ENCODE results near the gene CSNK1G1.

The CSNK1G1 gene

GRCh38 chr15:64369078-64369607, 13.2 kb upstream of the CSNK1G1 start:
- no peak overlapping the region for H3K27ac ChIP-seq (ENCODE audit: low read length)
- peaks cover 28% of the 10 kb centered on the region for H3K36me3 ChIP-seq (replicated peaks; ENCODE audit: low read depth, low read length)

DNA sequence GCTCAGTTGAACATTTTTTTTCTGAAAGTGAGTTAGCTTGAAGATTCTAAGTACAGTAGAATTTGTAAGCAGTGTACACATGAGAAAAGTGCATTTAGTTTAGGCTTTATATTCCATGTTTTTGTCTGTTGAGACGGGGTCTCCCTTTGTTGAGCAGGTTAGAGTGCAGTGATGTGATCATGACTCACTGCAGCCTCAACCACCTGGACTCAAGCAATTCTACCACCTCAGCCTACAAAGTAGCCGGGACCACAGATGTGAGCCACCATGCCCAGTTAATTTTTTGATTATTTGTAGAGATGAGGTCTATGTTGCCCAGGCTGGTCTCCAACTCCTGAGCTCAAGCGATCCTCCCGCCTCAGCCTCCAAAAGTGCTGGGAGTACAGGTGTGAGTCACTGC, 5.3 kb upstream of the CSNK1G1 start:
- no peaks in the 10 kb centered on the region for H3K9me3 ChIP-seq (ENCODE audit: insufficient read depth, low read length)
- H3K27ac ChIP-seq (ENCODE audit: low read length): no peak overlapping the region
- peaks cover 9% of the 10 kb centered on the region for H3K36me3 ChIP-seq (replicated peaks; ENCODE audit: low read depth, low read length)

More at GRCh38 chr15:64369078-64369607, 13.2 kb upstream of the CSNK1G1 start:
- peaks cover 17% of the 10 kb centered on the region for H3K4me1 ChIP-seq (ENCODE audit: low read length)
- H3K4me2 ChIP-seq (ENCODE audit: low read length): no peak overlapping the region
- no peak overlapping the region for H2AFZ ChIP-seq (ENCODE audit: low read depth, low read length)
- no peaks in the 10 kb centered on the region for H3K79me2 ChIP-seq (ENCODE audit: low read length)
- no peak for TF ChIP-seq EZH2phosphoT487 (IDR thresholded peaks at IDR 0.05; ENCODE audit: low read depth)
- TF ChIP-seq, protein P1, sequence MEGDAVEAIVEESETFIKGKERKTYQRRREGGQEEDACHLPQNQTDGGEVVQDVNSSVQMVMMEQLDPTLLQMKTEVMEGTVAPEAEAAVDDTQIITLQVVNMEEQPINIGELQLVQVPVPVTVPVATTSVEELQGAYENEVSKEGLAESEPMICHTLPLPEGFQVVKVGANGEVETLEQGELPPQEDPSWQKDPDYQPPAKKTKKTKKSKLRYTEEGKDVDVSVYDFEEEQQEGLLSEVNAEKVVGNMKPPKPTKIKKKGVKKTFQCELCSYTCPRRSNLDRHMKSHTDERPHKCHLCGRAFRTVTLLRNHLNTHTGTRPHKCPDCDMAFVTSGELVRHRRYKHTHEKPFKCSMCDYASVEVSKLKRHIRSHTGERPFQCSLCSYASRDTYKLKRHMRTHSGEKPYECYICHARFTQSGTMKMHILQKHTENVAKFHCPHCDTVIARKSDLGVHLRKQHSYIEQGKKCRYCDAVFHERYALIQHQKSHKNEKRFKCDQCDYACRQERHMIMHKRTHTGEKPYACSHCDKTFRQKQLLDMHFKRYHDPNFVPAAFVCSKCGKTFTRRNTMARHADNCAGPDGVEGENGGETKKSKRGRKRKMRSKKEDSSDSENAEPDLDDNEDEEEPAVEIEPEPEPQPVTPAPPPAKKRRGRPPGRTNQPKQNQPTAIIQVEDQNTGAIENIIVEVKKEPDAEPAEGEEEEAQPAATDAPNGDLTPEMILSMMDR (IDR thresholded peaks at IDR 0.05; ENCODE audit: low read depth, low read length): no peak
- H3K9me3 ChIP-seq (ENCODE audit: insufficient read depth, low read length): no peaks in the 10 kb centered on the region
- H3K9ac ChIP-seq (ENCODE audit: low read length): no peak overlapping the region
- no peak overlapping the region for H3K4me3 ChIP-seq (ENCODE audit: low read length)
- no peaks in the 10 kb centered on the region for H3K27me3 ChIP-seq (ENCODE audit: low read depth, low read length)
- H4K20me1 ChIP-seq (ENCODE audit: insufficient read depth, low read length): no peaks in the 10 kb centered on the region

GRCh38 chr15:64356710-64357040, 702 bp upstream of the CSNK1G1 start:
- Histone ChIP-seq H3K9me3 (ENCODE audit: insufficient read depth, low read length) (no peaks in the 10 kb centered on the region), H4K20me1 (ENCODE audit: insufficient read depth, low read length) (no peaks in the 10 kb centered on the region), H3K36me3 (replicated peaks; ENCODE audit: low read depth, low read length) (no peaks in the 10 kb centered on the region), H3K27ac (ENCODE audit: low read length) (peak overlapping the region; percentile 42), H2AFZ (ENCODE audit: low read depth, low read length) (peak overlapping the region; percentile 83), H3K79me2 (ENCODE audit: low read length) (peaks cover 23% of the 10 kb centered on the region), H3K4me2 (ENCODE audit: low read length) (peak overlapping the region; percentile 92), H3K4me1 (ENCODE audit: low read length) (peaks cover 13% of the 10 kb centered on the region), H3K27me3 (ENCODE audit: low read depth, low read length) (no peaks in the 10 kb centered on the region), H3K9ac (ENCODE audit: low read length) (peak overlapping the region; percentile 40), H3K4me3 (ENCODE audit: low read length) (peak overlapping the region; percentile 88)
- no peak for TF ChIP-seq EZH2phosphoT487 (IDR thresholded peaks at IDR 0.05; ENCODE audit: low read depth)
- TF ChIP-seq, protein P1 (IDR thresholded peaks at IDR 0.05; ENCODE audit: low read depth, low read length): no peak

More for the DNA sequence above, 5.3 kb upstream of the CSNK1G1 start:
- Histone ChIP-seq H3K79me2 (ENCODE audit: low read length) (no peaks in the 10 kb centered on the region), H4K20me1 (ENCODE audit: insufficient read depth, low read length) (no peaks in the 10 kb centered on the region), H3K9ac (ENCODE audit: low read length) (no peak overlapping the region), H3K4me3 (ENCODE audit: low read length) (no peak overlapping the region), H3K4me1 (ENCODE audit: low read length) (peaks cover 5% of the 10 kb centered on the region), H3K27me3 (ENCODE audit: low read depth, low read length) (no peaks in the 10 kb centered on the region), H2AFZ (ENCODE audit: low read depth, low read length) (no peak overlapping the region), H3K4me2 (ENCODE audit: low read length) (no peak overlapping the region)
- TF ChIP-seq, protein P1 (IDR thresholded peaks at IDR 0.05; ENCODE audit: low read depth, low read length): no peak
- no peak for TF ChIP-seq EZH2phosphoT487 (IDR thresholded peaks at IDR 0.05; ENCODE audit: low read depth)

DNA sequence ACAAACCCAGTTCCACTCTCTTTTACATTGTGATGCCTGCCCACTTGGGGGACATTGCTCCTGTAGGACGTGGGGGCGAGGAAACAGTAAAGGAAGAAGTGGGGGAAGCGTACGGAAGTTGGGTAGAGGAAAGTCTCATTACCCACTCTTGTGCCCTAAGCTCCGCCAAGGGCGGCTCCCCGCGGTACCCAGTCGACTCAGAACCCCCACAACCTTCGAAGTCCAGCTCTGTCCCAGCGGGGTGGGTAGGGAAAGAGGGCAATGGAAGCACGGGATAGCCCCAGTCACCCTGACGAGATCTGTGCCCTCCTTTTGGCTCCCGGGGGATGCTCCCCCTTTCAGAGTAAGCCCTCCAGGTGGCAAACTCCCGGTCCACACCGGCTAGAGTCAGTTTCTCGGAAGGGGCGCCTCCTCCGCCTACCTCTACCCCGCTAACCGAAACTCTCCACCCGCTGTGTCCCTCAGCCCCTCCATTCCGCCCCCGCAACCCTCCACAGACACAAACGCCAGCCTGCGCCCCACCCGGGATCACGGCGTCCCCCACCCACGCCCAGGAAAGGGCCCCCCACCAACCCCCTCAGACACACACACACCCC, 527 bp downstream of the CSNK1G1 start:
- Histone ChIP-seq H3K27ac (ENCODE audit: low read length) (peak overlapping the region; percentile 60), H3K27me3 (ENCODE audit: low read depth, low read length) (no peaks in the 10 kb centered on the region)
- TF ChIP-seq, protein P1 (IDR thresholded peaks at IDR 0.05; ENCODE audit: low read depth, low read length): no peak
- no peak for TF ChIP-seq EZH2phosphoT487 (IDR thresholded peaks at IDR 0.05; ENCODE audit: low read depth)

More for the DNA sequence above, 527 bp downstream of the CSNK1G1 start:
- Histone ChIP-seq H3K4me1 (ENCODE audit: low read length) (peaks cover 13% of the 10 kb centered on the region), H3K36me3 (replicated peaks; ENCODE audit: low read depth, low read length) (no peaks in the 10 kb centered on the region), H3K4me3 (ENCODE audit: low read length) (peak overlapping the region; percentile 88), H2AFZ (ENCODE audit: low read depth, low read length) (peak overlapping the region; percentile 24; the same call in 1 of the 2 replicates), H3K9me3 (ENCODE audit: insufficient read depth, low read length) (no peaks in the 10 kb centered on the region), H3K9ac (ENCODE audit: low read length) (peak overlapping the region; percentile 88), H3K4me2 (ENCODE audit: low read length) (peak overlapping the region; percentile 92), H4K20me1 (ENCODE audit: insufficient read depth, low read length) (no peaks in the 10 kb centered on the region), H3K79me2 (ENCODE audit: low read length) (peaks cover 30% of the 10 kb centered on the region)

Data from OCI-LY3 (cell line).